HepG2 (cell line): ENCODE data around the gene RNASE8. TPM values are rescaled to one million over a fixed set of nuclear protein-coding genes. Genes with fewer than 3 reads are reported as not detected.

Source experiments
- GATA4 ChIP-seq: sonication (generic); IDR thresholded peaks from 2 replicates; pipeline ENCODE4 v1.6.1; 2016; ENCODE audit warnings: antibody characterized with exemption, low read depth, borderline replicate concordance
- IRX3 ChIP-seq: sonication (generic); formaldehyde crosslinking; IDR thresholded peaks from 2 replicates; pipeline ENCODE4 v1.8.1; 2023; ENCODE audit warnings: mild to moderate bottlenecking, low read depth, missing genetic modification reagents, borderline replicate concordance
- KDM5B ChIP-seq: sonication (generic); formaldehyde crosslinking; IDR thresholded peaks from 2 replicates; pipeline ENCODE4 v1.4.0; 2020; ENCODE audit warnings: missing genetic modification reagents, mild to moderate bottlenecking, borderline replicate concordance
- RBM39 ChIP-seq: fragments of 200-400 bp; formaldehyde crosslinking; IDR thresholded peaks from one replicate; pipeline ENCODE4 v1.6.1; 2018; ENCODE audit warnings: antibody characterized with exemption, mild to moderate bottlenecking, low read depth, low read length; ENCODE audit not compliant: poor library complexity, severe bottlenecking
- SAP130 ChIP-seq: IDR thresholded peaks from 2 replicates; pipeline ENCODE4 v1.6.1; 2016; ENCODE audit warnings: low read depth
- ZBED4 ChIP-seq: sonication (generic); formaldehyde crosslinking; IDR thresholded peaks from 2 replicates; pipeline ENCODE4 v1.4.0; 2020; ENCODE audit warnings: missing genetic modification reagents, borderline replicate concordance
- ZFP90 ChIP-seq: sonication (generic); formaldehyde crosslinking; IDR thresholded peaks from 2 replicates; pipeline ENCODE4 v1.8.0; 2022; ENCODE audit warnings: missing genetic modification reagents, mild to moderate bottlenecking, inconsistent platforms, borderline replicate concordance
- ZMYM3 ChIP-seq: sonication (generic); formaldehyde crosslinking; IDR thresholded peaks from 2 replicates; pipeline ENCODE4 v1.5.1; 2020; ENCODE audit warnings: mild to moderate bottlenecking, missing genetic modification reagents
- ZNF224 ChIP-seq: sonication (generic); formaldehyde crosslinking; IDR thresholded peaks from 2 replicates; pipeline ENCODE4 v1.5.0; 2020; ENCODE audit warnings: mild to moderate bottlenecking, missing genetic modification reagents
- ZNF331 ChIP-seq: sonication (generic); formaldehyde crosslinking; IDR thresholded peaks from 2 replicates; pipeline ENCODE4 v1.4.0; 2020; ENCODE audit warnings: missing genetic modification reagents
- ZNF616 ChIP-seq: sonication (generic); formaldehyde crosslinking; IDR thresholded peaks from 2 replicates; pipeline ENCODE4 v1.5.0; 2020; ENCODE audit warnings: low read depth, mild to moderate bottlenecking, missing genetic modification reagents
- ZNF770 ChIP-seq: sonication (generic); formaldehyde crosslinking; IDR thresholded peaks from 2 replicates; pipeline ENCODE4 v1.5.0; 2020; ENCODE audit warnings: mild to moderate bottlenecking, missing genetic modification reagents
- polyA plus RNA-seq, 8 experiments: library from polyadenylated mRNA; depleted of rRNA in 3 of 8; stranded (reverse) in 7 of 8; unstranded in 1 of 8; fragments of >200 nt; fragmentation: Illumina TruSeq in 4 of 8; extraction: Trizol in 4 of 8; gene quantifications; 2 replicates each; pipeline versions ENCODE4 v1.2.1 to v1.2.3, GENCODE V29; 2011 to 2016; ENCODE audit warnings: low read depth in 4 of 8, missing spikeins in 1 of 8, mixed read lengths in 1 of 8; ENCODE audit not compliant: insufficient read depth in 1 of 8
- total RNA-seq, 5 experiments: library from RNA; depleted of rRNA; stranded (reverse); fragments of >200 nt; fragmentation: Illumina TruSeq; extraction: Trizol; gene quantifications; 2 replicates each; pipeline ENCODE4 v1.2.3, GENCODE V29; 2016; ENCODE audit warnings: low read depth in 1 of 5
- TF ChIP-seq, protein P1 (sequence below): sonication (generic); formaldehyde crosslinking; IDR thresholded peaks from 2 replicates; pipeline ENCODE4 v1.9.0; 2021; ENCODE audit warnings: missing genetic modification reagents, borderline replicate concordance
- TF ChIP-seq, protein P2 (sequence below): sonication (generic); formaldehyde crosslinking; conservative IDR thresholded peaks from 2 replicates; pipeline ENCODE4 v1.4.0; 2020; ENCODE audit warnings: missing genetic modification reagents
- TF ChIP-seq, protein P3 (sequence below): sonication (generic); formaldehyde crosslinking; IDR thresholded peaks from 2 replicates; pipeline ENCODE4 v1.5.0; 2020; ENCODE audit warnings: missing genetic modification reagents

Gene RNASE8
- total and polyA plus RNA-seq, 2 of the 13 experiments (the other 11 are each of a cell fraction or from before 2014, with no cell fraction given): not detected

DNA sequence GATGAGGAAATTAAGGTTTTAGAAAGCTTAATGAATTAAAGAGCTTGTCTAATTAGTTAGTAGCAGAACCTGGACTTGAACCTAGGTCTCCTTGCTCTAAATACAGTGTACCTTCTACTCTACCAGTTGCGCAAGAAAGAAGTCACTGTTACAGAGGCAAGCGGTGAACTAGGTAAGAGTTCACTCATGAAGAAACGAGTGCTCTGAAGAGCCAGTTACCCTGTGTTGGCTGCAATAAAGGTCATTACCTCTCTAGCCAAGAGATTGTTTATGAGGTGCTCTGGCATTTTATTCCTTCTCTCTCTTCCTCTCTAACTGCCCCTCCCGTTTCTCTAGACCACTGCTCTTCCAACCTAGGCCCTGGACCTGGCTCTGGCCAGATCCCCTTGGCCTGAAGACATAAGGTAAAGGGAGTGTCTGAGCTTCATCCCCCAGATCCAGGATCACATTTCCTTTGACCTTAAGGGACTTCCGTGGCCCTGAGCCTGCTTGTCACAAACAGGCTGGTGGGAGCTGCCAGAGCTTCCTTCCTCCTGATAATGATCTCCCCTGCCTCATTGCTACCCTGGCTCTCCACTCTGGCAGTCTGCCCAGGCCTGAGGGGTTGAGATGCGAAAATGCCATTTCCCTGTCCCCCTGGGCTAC, 13.5 kb upstream of the RNASE8 start (continued):
- TF ChIP-seq ZNF331 (peak; percentile 62; the same call in 1 of the 2 replicates), KDM5B (no peak), RBM39 (no peak), IRX3 (CRISPR knock-in tag) (no peak), GATA4 (0 out of 2 replicates have a peak, but pooled peaks have one; percentile 41), ZNF224 (CRISPR knock-in tag) (no peak), ZNF616 (no peak), SAP130 (CRISPR knock-in tag) (peak; percentile 55), ZFP90 (CRISPR knock-in tag) (no peak), ZBED4 (CRISPR knock-in tag) (no peak), ZNF770 (CRISPR knock-in tag) (no peak), ZMYM3 (CRISPR knock-in tag) (peak; percentile 86)
- TF ChIP-seq, protein P1, sequence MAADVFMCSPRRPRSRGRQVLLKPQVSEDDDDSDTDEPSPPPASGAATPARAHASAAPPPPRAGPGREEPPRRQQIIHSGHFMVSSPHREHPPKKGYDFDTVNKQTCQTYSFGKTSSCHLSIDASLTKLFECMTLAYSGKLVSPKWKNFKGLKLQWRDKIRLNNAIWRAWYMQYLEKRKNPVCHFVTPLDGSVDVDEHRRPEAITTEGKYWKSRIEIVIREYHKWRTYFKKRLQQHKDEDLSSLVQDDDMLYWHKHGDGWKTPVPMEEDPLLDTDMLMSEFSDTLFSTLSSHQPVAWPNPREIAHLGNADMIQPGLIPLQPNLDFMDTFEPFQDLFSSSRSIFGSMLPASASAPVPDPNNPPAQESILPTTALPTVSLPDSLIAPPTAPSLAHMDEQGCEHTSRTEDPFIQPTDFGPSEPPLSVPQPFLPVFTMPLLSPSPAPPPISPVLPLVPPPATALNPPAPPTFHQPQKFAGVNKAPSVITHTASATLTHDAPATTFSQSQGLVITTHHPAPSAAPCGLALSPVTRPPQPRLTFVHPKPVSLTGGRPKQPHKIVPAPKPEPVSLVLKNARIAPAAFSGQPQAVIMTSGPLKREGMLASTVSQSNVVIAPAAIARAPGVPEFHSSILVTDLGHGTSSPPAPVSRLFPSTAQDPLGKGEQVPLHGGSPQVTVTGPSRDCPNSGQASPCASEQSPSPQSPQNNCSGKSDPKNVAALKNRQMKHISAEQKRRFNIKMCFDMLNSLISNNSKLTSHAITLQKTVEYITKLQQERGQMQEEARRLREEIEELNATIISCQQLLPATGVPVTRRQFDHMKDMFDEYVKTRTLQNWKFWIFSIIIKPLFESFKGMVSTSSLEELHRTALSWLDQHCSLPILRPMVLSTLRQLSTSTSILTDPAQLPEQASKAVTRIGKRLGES (CRISPR knock-in tag): no peak
- TF ChIP-seq, protein P2, sequence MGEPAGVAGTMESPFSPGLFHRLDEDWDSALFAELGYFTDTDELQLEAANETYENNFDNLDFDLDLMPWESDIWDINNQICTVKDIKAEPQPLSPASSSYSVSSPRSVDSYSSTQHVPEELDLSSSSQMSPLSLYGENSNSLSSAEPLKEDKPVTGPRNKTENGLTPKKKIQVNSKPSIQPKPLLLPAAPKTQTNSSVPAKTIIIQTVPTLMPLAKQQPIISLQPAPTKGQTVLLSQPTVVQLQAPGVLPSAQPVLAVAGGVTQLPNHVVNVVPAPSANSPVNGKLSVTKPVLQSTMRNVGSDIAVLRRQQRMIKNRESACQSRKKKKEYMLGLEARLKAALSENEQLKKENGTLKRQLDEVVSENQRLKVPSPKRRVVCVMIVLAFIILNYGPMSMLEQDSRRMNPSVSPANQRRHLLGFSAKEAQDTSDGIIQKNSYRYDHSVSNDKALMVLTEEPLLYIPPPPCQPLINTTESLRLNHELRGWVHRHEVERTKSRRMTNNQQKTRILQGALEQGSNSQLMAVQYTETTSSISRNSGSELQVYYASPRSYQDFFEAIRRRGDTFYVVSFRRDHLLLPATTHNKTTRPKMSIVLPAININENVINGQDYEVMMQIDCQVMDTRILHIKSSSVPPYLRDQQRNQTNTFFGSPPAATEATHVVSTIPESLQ: no peak
- TF ChIP-seq, protein P3, sequence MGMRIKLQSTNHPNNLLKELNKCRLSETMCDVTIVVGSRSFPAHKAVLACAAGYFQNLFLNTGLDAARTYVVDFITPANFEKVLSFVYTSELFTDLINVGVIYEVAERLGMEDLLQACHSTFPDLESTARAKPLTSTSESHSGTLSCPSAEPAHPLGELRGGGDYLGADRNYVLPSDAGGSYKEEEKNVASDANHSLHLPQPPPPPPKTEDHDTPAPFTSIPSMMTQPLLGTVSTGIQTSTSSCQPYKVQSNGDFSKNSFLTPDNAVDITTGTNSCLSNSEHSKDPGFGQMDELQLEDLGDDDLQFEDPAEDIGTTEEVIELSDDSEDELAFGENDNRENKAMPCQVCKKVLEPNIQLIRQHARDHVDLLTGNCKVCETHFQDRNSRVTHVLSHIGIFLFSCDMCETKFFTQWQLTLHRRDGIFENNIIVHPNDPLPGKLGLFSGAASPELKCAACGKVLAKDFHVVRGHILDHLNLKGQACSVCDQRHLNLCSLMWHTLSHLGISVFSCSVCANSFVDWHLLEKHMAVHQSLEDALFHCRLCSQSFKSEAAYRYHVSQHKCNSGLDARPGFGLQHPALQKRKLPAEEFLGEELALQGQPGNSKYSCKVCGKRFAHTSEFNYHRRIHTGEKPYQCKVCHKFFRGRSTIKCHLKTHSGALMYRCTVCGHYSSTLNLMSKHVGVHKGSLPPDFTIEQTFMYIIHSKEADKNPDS (CRISPR knock-in tag): no peak
